ENCODE measurements around the gene GOLGA5. TPM values are rescaled to one million over a fixed set of nuclear protein-coding genes. Genes with fewer than 3 reads are reported as not detected.

GOLGA5 gene
- total and polyA plus RNA-seq, 2 of the 8 experiments (the other 6 are each of a cell fraction or from before 2014, with no cell fraction given): 13.0 to 25.4 TPM

DNA sequence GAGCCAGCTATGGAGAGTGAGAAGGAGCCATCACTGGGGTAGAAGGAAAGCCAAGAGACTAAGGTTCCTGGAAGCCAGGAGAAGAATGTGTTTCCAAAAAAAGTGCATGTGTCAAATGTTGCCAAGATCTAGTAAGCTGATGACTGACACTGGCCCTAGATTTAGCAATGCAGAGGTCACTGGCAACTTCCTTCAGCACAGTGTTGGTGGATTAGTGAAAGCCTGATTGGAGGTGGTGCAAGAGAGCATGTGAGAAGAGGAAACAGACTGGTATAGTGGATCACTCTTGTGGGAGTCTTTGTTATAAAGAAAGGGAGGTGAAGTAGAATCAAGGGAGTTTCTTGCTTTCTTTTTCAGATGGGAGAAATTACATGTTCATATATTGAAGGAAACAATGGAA is 94.8 kb downstream of the GOLGA5 start:
- FAIRE-seq: no peak
- TF ChIP-seq, protein P1, sequence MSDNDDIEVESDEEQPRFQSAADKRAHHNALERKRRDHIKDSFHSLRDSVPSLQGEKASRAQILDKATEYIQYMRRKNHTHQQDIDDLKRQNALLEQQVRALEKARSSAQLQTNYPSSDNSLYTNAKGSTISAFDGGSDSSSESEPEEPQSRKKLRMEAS (IDR thresholded peaks at IDR 0.05): no peak
- no peak for TF ChIP-seq TAF7 (optimal IDR thresholded peaks at IDR 0.05; ENCODE audit: borderline replicate concordance, low read depth, low read length)
- no peak for TF ChIP-seq SP1 (IDR thresholded peaks at IDR 0.05; ENCODE audit: low read depth, low read length)
- no peak for TF ChIP-seq SIRT6 (IDR thresholded peaks at IDR 0.05; ENCODE audit: low read length)
- no peak for TF ChIP-seq RAD21 (IDR thresholded peaks at IDR 0.05 in 1 of 2, conservative IDR thresholded peaks at IDR 0.05 in 1 of 2; ENCODE audit: low read depth in 2 of 2, low read length in 2 of 2)
- TF ChIP-seq BACH1 (IDR thresholded peaks at IDR 0.05; ENCODE audit: low read length): no peak
- TF ChIP-seq SIX5 (IDR thresholded peaks at IDR 0.05; ENCODE audit: low read depth, low read length): no peak
- TF ChIP-seq SUZ12 (IDR thresholded peaks at IDR 0.05; ENCODE audit: low read length): no peak

More for the DNA sequence above, 94.8 kb downstream of the GOLGA5 start:
- Histone ChIP-seq H3K27me3 (replicated peaks in 1 of 4; ENCODE audit: control insufficient read depth in 3 of 4, extremely low read depth in 1 of 4, insufficient read depth in 3 of 4, low read length in 3 of 4) (no peaks in the 10 kb centered on the region; a peak in 3 of 7 replicates), H3K4me1 (replicated peaks in 1 of 4; ENCODE audit: control insufficient read depth in 3 of 4, insufficient read depth in 4 of 4, low read length in 3 of 4) (no peaks in the 10 kb centered on the region; a peak in 1 of 7 replicates), H3K79me1 (ENCODE audit: low read depth, low read length) (no peaks in the 10 kb centered on the region), H4K91ac (replicated peaks; ENCODE audit: insufficient read length, low read length) (no peak overlapping the region), H2AFZ (ENCODE audit: low read length) (no peak overlapping the region), H4K5ac (ENCODE audit: insufficient read length, low read depth, low read length) (no peak overlapping the region), H2BK120ac (replicated peaks; ENCODE audit: low read depth, low read length) (no peak overlapping the region), H3K23me2 (ENCODE audit: low read depth, low read length) (peaks cover 5% of the 10 kb centered on the region; the same call in 1 of the 2 replicates), H2BK12ac (ENCODE audit: low read depth, low read length) (no peak overlapping the region), H3K18ac (ENCODE audit: extremely low read depth, low read length) (no peak overlapping the region), H3K14ac (ENCODE audit: insufficient read length) (no peak overlapping the region), H2BK15ac (ENCODE audit: low read length) (no peak overlapping the region), H3K27ac (ENCODE audit: low read depth, low read length) (no peak overlapping the region), H3K36me3 (ENCODE audit: control insufficient read depth in 2 of 4, insufficient read depth in 4 of 4, low read length in 3 of 4) (no peaks in the 10 kb centered on the region), H3K4ac (replicated peaks; ENCODE audit: insufficient read length, low read depth, low read length) (no peak overlapping the region), H3K23ac (ENCODE audit: insufficient read length) (no peak overlapping the region), H3K9me3 (ENCODE audit: insufficient read depth in 2 of 2, low read depth in 1 of 2, low read length in 1 of 2) (no peaks in the 10 kb centered on the region), H3K79me2 (ENCODE audit: control insufficient read depth in 1 of 2, insufficient read depth in 2 of 2, low read length in 2 of 2) (no peaks in the 10 kb centered on the region), H3K56ac (replicated peaks; ENCODE audit: insufficient read length, low read depth, low read length) (no peak overlapping the region), H3K9ac (replicated peaks in 1 of 4; ENCODE audit: extremely low read depth in 1 of 4, low read depth in 3 of 4, low read length in 3 of 4) (no peak overlapping the region), H2BK5ac (ENCODE audit: low read depth, low read length) (no peak overlapping the region), H2BK20ac (ENCODE audit: low read length) (no peak overlapping the region), H2AK5ac (ENCODE audit: low read depth, low read length) (no peak overlapping the region), H4K20me1 (replicated peaks in 1 of 2; ENCODE audit: control insufficient read depth in 1 of 2, insufficient read depth in 2 of 2, low read length in 2 of 2) (no peaks in the 10 kb centered on the region), H3K4me3 (ENCODE audit: extremely low read depth in 1 of 4, insufficient read depth in 2 of 4, low read depth in 3 of 4, low read length in 4 of 4) (no peak overlapping the region), H3K4me2 (ENCODE audit: insufficient read depth in 1 of 2, low read depth in 2 of 2, low read length in 2 of 2) (no peak overlapping the region), H4K8ac (ENCODE audit: extremely low read depth, insufficient read depth, low read length) (no peak overlapping the region)
- POLR2A ChIA-PET (ENCODE audit: partially characterized antibody): no interaction called here
- no peak for DNase-seq (ENCODE audit: low read depth in 1 of 2, low spot score in 2 of 2)
- CTCF ChIA-PET (ENCODE audit: partially characterized antibody): interaction anchor here (0.7 to 1.5 kb wide), 2 partner anchors 8 to 53 kb away, joined by 3 to 7 read pairs; no protein-coding TSS in a partner anchor
